NCI-H510A (cell line): Measurements from ENCODE around the gene BNC2.

Experiments used
- DNase-seq: peaks from one replicate; lab custom pipeline; 2025; lab: John Stamatoyannopoulos, UW

The BNC2 gene

GRCh38 chr9:16597136-16597535 lies 273.3 kb downstream of the BNC2 start:
- DNase-seq = no peak

GRCh38 chr9:16595227-16595626 lies 275.2 kb downstream of the BNC2 start:
- no peak for DNase-seq

- no peak for DNase-seq
These were observed 275.7 kb downstream of the BNC2 start for GRCh38 chr9:16594787-16595186.

- no peak for DNase-seq
These were observed 276.7 kb downstream of the BNC2 start for GRCh38 chr9:16593746-16594145.

DNA sequence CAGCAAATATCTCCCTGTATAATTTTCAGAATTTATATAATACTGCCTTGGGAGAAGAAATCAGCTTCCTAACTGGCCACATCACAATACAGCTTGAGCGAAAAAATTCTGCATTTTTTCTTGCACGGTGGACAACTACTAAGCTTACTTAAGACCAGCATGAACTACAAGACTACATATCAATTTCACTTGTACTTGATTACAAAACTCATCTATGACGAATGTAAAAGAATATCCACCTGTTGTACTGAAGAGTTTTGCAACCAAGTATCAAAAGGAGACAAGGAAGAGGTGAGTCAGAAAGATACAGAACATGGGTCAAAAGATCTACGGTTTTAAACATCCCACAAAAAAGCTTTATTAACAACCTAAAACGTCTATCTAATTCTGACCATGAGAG lies 279.4 kb downstream of the BNC2 start:
- DNase-seq = no peak

DNA sequence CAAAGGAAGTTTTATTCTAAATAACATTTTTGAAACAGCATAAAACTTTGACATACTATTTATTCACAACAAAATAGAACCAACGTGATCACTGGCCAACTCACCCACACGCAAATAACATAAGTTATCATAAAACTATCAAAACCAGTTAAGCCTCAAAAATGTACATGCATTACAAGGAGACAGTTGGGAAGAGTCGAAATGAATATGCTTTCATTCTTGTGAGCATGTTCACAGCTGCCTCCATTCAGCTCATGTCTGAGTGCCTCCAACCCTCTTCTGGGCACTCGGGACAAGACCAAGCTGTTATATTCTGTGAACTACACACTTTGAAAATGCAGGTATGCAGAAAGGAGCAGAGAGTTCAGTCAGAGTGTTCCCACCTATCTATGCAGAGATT lies 284.9 kb downstream of the BNC2 start:
- DNase-seq = no peak

DNA sequence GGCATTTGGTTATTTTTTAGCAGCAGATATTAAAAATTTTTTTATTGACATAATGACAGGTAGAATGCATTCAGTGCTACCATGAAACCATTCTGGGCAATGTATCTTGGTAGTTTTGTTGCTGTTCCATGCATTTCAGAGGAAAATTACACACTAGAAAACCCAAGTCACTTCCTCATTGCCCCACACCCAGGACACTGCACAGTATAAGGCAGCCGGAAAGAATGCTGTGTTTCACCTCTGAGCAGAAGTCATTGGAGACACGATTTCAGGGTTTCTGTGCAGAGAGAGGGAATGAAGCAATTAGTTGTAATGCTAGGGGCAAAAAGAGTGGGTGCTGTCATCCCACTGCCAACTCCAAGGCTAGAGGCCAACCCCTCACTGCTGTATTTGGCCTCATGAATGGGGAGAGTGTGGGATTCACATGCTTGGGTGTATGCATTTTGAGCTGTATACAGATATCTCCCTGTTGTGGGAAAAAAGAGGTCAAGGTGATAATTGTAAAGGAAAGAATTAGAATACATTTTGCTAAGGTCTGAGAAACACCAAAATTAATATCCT lies 290.5 kb downstream of the BNC2 start:
- no peak for DNase-seq

DNA sequence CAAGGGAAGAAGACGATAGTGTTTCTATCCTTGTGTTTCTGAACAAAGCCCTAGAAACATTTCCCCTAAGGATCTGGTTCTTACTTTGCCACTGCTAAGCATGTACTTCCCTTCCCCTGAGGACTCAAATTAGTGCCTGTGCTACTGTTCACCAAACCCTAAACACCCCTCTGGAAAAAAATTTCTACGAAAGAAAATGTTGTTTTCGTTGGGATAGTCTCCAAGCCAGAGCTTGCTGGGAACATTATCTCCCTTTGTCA lies 294.6 kb downstream of the BNC2 start:
- DNase-seq = no peak

DNA sequence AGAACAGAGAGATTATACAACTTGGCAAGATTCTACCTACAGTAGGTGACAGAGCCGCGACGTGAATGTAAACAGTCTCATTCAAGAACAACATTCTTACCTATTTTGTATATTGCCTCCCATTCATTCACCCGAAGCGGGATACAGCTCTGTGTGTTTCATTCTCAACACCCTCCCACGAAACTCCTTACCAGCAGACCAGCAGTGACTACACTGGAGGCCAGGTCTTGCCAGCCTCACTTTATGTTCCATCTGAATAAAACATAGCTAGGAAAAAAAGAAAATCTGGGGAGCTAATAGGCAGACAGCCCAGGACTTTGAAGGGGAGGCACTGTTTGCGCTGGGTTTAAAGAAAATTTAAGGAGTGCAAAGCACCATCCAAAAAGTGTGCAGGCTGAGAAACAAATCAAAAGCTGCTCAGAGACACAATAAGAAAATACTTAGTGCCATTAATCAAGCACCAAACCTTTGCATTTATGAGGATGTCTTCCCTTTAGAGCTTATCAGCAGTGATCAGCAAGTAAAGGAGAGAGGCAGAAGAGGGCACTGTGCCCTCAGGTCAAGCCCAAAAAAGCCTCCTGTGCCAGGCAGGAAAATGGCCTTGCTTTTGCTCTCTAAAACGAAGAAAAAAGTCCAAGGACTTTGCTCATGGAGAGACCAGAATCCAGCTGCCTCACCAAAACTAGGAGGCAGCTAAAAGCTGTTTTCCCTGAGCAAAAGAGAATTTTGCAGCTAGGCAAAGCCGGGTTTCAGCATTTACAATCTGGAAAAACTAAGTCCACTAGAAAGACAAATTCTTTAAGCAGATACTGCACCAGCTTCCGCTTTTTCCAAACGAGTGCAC lies 295.1 kb downstream of the BNC2 start:
- no peak for DNase-seq

DNA sequence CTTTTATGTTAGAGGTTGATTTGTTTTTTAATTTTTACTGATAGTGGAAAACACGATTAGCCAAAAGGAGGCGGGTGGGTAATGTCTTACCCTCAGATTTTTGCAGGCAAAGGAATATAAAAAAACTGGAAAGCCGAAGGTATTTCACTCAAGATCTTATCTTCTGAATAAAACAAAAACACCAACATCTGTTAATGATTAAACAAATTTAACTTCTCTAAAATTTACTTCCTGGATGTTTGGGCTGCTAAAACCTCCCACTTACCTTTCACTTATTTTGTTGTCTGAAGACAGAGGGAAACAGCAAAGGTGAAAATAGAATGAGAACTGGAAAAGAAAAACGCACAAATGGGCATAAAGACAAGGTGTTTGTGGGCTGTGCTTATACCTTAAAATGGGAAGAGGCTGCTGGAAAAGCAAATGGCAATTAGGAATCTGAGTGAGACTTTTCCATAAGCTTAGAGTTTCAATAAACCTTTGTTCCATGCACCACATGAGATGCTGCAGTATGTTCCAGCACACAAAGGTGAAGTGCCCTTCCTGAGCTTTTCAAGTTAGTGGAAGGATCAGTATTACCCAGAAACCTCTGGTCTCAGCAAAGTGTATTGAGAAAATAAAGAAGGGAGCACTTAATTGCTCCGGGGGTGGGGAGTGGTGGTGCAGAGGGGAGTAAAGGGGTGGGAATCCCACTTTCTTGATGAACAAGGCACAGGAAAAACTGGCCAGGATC lies 298.3 kb downstream of the BNC2 start:
- DNase-seq = no peak

GRCh38 chr9:16571127-16571802 lies 299.2 kb downstream of the BNC2 start:
- no peak for DNase-seq

- DNase-seq = no peak
These were observed 307.0 kb downstream of the BNC2 start for GRCh38 chr9:16563446-16563845.

GRCh38 chr9:16561121-16561520 lies 309.3 kb downstream of the BNC2 start:
- no peak for DNase-seq

GRCh38 chr9:16559418-16560188 lies 310.9 kb downstream of the BNC2 start:
- DNase-seq = no peak

DNA sequence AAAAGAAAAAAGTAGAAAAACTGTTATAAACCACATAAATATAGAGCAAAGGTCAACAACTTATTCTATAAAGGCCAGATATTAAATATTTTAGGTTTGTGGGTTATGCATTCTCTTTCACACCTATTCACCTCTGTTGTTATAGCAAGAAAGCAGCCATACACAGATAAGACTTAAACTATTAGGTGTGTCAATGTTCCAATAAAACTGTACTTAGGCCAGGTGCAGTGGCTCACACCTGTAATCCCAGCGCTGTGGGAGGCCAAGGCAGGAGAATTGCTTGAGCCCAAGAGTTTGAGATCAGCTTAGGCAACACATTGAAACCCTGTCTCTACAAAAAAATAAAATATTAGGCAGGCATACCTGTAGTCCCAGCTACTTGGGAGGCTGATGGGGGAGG lies 314.7 kb downstream of the BNC2 start:
- DNase-seq = no peak

GRCh38 chr9:16553869-16554540 lies 316.5 kb downstream of the BNC2 start:
- DNase-seq = no peak

GRCh38 chr9:16552252-16552651 lies 318.2 kb downstream of the BNC2 start:
- no peak for DNase-seq

GRCh38 chr9:16551692-16552091 lies 318.8 kb downstream of the BNC2 start:
- no peak for DNase-seq

GRCh38 chr9:16545639-16546038 lies 324.8 kb downstream of the BNC2 start:
- DNase-seq = no peak

DNA sequence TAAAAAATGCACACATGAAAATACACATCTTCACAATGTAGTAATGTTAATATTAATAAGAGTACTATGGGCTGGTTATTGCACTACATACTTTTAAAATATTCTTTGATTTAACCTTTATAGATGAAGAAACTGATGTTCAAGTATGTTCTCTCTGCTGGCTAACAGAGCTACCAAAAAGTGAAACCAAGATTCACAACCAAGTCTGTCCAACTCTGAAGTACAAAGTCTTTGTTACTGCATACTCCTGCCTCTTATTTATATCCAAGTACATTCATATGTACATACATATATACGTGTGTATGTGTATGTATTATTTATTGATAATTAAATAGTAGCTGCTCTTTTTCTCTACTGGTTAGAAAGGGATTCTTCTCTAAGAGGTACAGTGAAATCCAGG lies 325.6 kb downstream of the BNC2 start:
- DNase-seq = no peak

DNA sequence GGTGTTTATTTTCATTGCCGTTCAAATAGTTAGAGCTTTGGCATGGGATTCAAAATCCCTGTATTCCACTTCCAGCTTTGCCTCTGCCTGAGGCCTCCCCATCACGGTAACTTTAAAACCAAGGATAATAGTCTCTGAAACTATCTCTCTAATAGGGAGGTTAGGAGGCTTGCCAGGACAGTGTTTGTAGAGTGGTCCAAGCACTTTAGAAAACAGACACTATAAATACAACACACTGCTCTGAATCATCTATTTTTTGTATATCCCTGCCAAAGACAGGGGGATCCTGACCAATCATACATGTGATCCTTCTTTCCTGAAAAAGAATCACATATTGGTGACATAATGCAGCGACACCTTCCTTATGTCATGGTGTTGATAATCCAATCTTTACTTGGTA lies 326.8 kb downstream of the BNC2 start:
- DNase-seq = no peak

DNA sequence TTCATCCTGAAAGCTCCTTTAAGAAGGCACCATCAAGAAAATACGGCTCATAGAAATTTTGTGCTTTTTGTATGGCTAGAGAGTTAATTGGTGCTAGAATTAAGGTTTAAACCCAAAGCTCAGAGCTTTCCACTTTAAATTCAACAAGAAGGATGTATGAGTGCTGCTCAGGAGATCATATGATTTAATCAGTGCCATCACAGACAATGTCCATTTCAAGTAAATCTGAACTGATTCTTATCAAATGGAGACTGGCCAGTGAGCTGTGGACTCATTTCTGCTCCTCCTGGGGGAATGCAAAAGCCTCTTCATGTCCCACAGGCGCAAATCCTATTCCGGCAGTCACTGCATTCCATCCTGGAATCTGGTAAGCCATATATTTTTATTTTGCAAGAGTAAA lies 327.2 kb downstream of the BNC2 start:
- DNase-seq = no peak
